NCI-H1694 treated with DMSO at 0.1 percent for 48 hours (cell line): ENCODE data around the gene GDF7.

Experiments
- DNase-seq: peaks from one replicate; lab custom pipeline; 2025; lab: John Stamatoyannopoulos, UW

GDF7 gene

GRCh38 chr2:20661421-20662307 lies 5.3 kb upstream of the GDF7 start:
- peak; percentile 78 for DNase-seq

- no peak for DNase-seq
Measured at GRCh38 chr2:20662308-20662937, 4.5 kb upstream of the GDF7 start.

- no peak for DNase-seq
Measured at GRCh38 chr2:20663196-20664070, 3.5 kb upstream of the GDF7 start.

GRCh38 chr2:20664071-20664390 lies 2.9 kb upstream of the GDF7 start:
- DNase-seq, result no peak

- DNase-seq, result no peak
Measured at GRCh38 chr2:20664431-20665242, 2.3 kb upstream of the GDF7 start.

- DNase-seq, result no peak
Measured at GRCh38 chr2:20665243-20666004, 1.5 kb upstream of the GDF7 start.

GRCh38 chr2:20666005-20666303 lies 990 bp upstream of the GDF7 start:
- DNase-seq, result no peak

- no peak for DNase-seq
Measured at GRCh38 chr2:20667151-20667530, 197 bp downstream of the GDF7 start.

- DNase-seq, result no peak
Measured at GRCh38 chr2:20667531-20668401, 822 bp downstream of the GDF7 start.

GRCh38 chr2:20668451-20668850 lies 1.5 kb downstream of the GDF7 start:
- DNase-seq, result no peak

GRCh38 chr2:20668871-20669475 lies 2.0 kb downstream of the GDF7 start:
- DNase-seq, result no peak

GRCh38 chr2:20669562-20670314 lies 2.8 kb downstream of the GDF7 start:
- no peak for DNase-seq

- no peak for DNase-seq
Measured at GRCh38 chr2:20670315-20671035, 3.5 kb downstream of the GDF7 start.

- DNase-seq, result no peak
Measured at GRCh38 chr2:20671036-20671735, 4.2 kb downstream of the GDF7 start.

- no peak for DNase-seq
Measured at GRCh38 chr2:20671736-20672080, 4.8 kb downstream of the GDF7 start.

GRCh38 chr2:20672201-20672951 lies 5.4 kb downstream of the GDF7 start:
- DNase-seq, result no peak

- DNase-seq, result no peak
Measured at GRCh38 chr2:20673686-20674308, 6.9 kb downstream of the GDF7 start.
